MM.1S (cell line): ENCODE data around the gene ABCC3.

Source experiments
- DNase-seq: peaks from one replicate; pipeline ENCODE4 v3.0.0-alpha.2; 2015
- H2AFZ ChIP-seq: fragments of 300-600 bp; sonication (generic); 2 replicates; pipeline ENCODE4 v1.6.0; 2016; ENCODE audit warnings: antibody characterized with exemption, low read length
- H3F3A ChIP-seq: fragments of 300-600 bp; sonication (generic); 2 replicates; pipeline ENCODE4 v1.6.1; 2016; ENCODE audit warnings: mild to moderate bottlenecking, antibody characterized with exemption, low read length, moderate library complexity, mixed read lengths; ENCODE audit not compliant: insufficient read depth
- H3K27ac ChIP-seq: fragments of 300-600 bp; sonication (generic); 2 replicates; pipeline ENCODE4 v1.5.1; 2016; ENCODE audit warnings: mild to moderate bottlenecking, low read length
- H3K27me3 ChIP-seq: fragments of 300-600 bp; sonication (generic); replicated peaks from 2 replicates; pipeline ENCODE4 v1.6.0; 2016; ENCODE audit warnings: low read length; ENCODE audit not compliant: insufficient read depth
- H3K36me3 ChIP-seq: fragments of 300-600 bp; sonication (generic); replicated peaks from 2 replicates; pipeline ENCODE4 v1.6.1; 2016; ENCODE audit warnings: mild to moderate bottlenecking, low read length, mixed read lengths; ENCODE audit not compliant: insufficient read depth
- H3K4me1 ChIP-seq: fragments of 300-600 bp; sonication (generic); 2 replicates; pipeline ENCODE4 v1.6.1; 2016; ENCODE audit warnings: low read length, mixed read lengths
- H3K4me2 ChIP-seq: fragments of 300-600 bp; sonication (generic); 2 replicates; pipeline ENCODE4 v1.6.0; 2016; ENCODE audit warnings: low read depth, low read length
- H3K4me3 ChIP-seq: fragments of 300-600 bp; sonication (generic); 2 replicates; pipeline ENCODE4 v1.5.1; 2016; ENCODE audit warnings: low read length, mixed read lengths
- H3K79me2 ChIP-seq: fragments of 300-600 bp; sonication (generic); 2 replicates; pipeline ENCODE4 v1.6.1; 2016; ENCODE audit warnings: mixed run types, low read length, mixed read lengths
- H3K9ac ChIP-seq: fragments of 300-600 bp; sonication (generic); 2 replicates; pipeline ENCODE4 v1.6.1; 2016; ENCODE audit warnings: low read length, mixed read lengths
- H3K9me2 ChIP-seq: fragments of 300-600 bp; sonication (generic); replicated peaks from 2 replicates; pipeline ENCODE4 v1.6.1; 2016; ENCODE audit warnings: mild to moderate bottlenecking, low read length, mixed read lengths; ENCODE audit not compliant: insufficient read depth
- H3K9me3 ChIP-seq: fragments of 300-600 bp; sonication (generic); replicated peaks from 2 replicates; pipeline ENCODE4 v1.6.1; 2016; ENCODE audit warnings: mild to moderate bottlenecking, low read length, mixed read lengths; ENCODE audit not compliant: insufficient read depth
- H4K20me1 ChIP-seq: fragments of 300-600 bp; sonication (generic); 2 replicates; pipeline ENCODE4 v1.6.1; 2016; ENCODE audit warnings: mild to moderate bottlenecking, low read length, moderate library complexity, mixed read lengths; ENCODE audit not compliant: insufficient read depth
- EZH2 ChIP-seq: fragments of 300-600 bp; sonication (generic); optimal IDR thresholded peaks from 2 replicates; pipeline ENCODE3; 2017; ENCODE audit warnings: low read depth, mild to moderate bottlenecking, antibody characterized with exemption, low read length, mixed read lengths
- EZH2phosphoT487 ChIP-seq: fragments of 300-600 bp; sonication (generic); IDR thresholded peaks from 2 replicates; pipeline ENCODE4 v1.6.1; 2018; ENCODE audit warnings: antibody characterized with exemption, low read length
- TF ChIP-seq, protein P1 (sequence below): fragments of 300-600 bp; sonication (generic); IDR thresholded peaks from 2 replicates; pipeline ENCODE4 v1.5.1; 2016; ENCODE audit warnings: antibody characterized with exemption, low read length, mixed read lengths

Gene ABCC3

GRCh38 chr17:50640686-50641351 is 6.1 kb downstream of the ABCC3 start:
- Histone ChIP-seq H3K9ac (no peak overlapping the region), H3K36me3 (no peaks in the 10 kb centered on the region), H3F3A (no peaks in the 10 kb centered on the region), H3K9me2 (no peaks in the 10 kb centered on the region), H2AFZ (no peak overlapping the region), H4K20me1 (no peaks in the 10 kb centered on the region), H3K27ac (no peak overlapping the region), H3K27me3 (peaks cover 6% of the 10 kb centered on the region), H3K4me1 (no peaks in the 10 kb centered on the region), H3K4me2 (no peak overlapping the region), H3K79me2 (no peaks in the 10 kb centered on the region), H3K4me3 (no peak overlapping the region), H3K9me3 (no peaks in the 10 kb centered on the region)
- DNase-seq, result no peak
- no peak for TF ChIP-seq EZH2
- TF ChIP-seq, protein P1, sequence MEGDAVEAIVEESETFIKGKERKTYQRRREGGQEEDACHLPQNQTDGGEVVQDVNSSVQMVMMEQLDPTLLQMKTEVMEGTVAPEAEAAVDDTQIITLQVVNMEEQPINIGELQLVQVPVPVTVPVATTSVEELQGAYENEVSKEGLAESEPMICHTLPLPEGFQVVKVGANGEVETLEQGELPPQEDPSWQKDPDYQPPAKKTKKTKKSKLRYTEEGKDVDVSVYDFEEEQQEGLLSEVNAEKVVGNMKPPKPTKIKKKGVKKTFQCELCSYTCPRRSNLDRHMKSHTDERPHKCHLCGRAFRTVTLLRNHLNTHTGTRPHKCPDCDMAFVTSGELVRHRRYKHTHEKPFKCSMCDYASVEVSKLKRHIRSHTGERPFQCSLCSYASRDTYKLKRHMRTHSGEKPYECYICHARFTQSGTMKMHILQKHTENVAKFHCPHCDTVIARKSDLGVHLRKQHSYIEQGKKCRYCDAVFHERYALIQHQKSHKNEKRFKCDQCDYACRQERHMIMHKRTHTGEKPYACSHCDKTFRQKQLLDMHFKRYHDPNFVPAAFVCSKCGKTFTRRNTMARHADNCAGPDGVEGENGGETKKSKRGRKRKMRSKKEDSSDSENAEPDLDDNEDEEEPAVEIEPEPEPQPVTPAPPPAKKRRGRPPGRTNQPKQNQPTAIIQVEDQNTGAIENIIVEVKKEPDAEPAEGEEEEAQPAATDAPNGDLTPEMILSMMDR, result no peak
- TF ChIP-seq EZH2phosphoT487, result no peak

DNA sequence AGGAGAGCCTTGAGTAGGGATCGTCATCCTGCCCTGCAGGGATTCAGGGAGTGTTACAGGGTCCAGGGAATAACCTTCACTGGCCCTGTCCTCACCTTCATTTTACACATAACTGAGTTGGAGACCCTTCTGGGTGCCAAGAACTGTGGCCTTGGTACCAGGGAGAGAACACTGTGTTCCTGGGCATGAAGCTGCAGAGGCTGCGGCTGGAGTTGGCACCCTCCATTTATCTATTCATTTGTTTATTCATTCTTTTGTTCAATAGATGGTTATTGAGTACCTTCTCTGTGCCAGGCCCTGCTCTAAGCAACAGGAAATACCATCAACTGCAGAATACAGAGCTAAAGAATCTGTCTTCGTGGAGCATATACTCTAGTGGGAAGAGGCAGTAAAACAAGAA is 6.7 kb downstream of the ABCC3 start:
- Histone ChIP-seq H3K27ac (no peak overlapping the region), H4K20me1 (no peaks in the 10 kb centered on the region), H3K9me3 (no peaks in the 10 kb centered on the region), H3F3A (no peaks in the 10 kb centered on the region), H3K27me3 (0 out of 2 replicates have a peak, but pooled peaks cover under 1% of the 10 kb centered on the region), H3K4me3 (no peak overlapping the region), H3K4me1 (no peaks in the 10 kb centered on the region), H2AFZ (no peak overlapping the region), H3K36me3 (no peaks in the 10 kb centered on the region), H3K9ac (no peak overlapping the region), H3K9me2 (no peaks in the 10 kb centered on the region), H3K79me2 (no peaks in the 10 kb centered on the region), H3K4me2 (no peak overlapping the region)
- no peak for DNase-seq
- TF ChIP-seq EZH2phosphoT487 (no peak), EZH2 (no peak)
- TF ChIP-seq, protein P1, result no peak

GRCh38 chr17:50642071-50642721 is 7.5 kb downstream of the ABCC3 start:
- TF ChIP-seq EZH2phosphoT487, result no peak
- H3K9ac ChIP-seq, result no peak overlapping the region
- H3K27ac ChIP-seq, result no peak overlapping the region
- H3K4me2 ChIP-seq, result no peak overlapping the region
- H3K27me3 ChIP-seq, result no peaks in the 10 kb centered on the region
- H3K36me3 ChIP-seq, result no peaks in the 10 kb centered on the region
- H3K9me3 ChIP-seq, result no peaks in the 10 kb centered on the region
- H3K79me2 ChIP-seq, result no peaks in the 10 kb centered on the region
- H3K4me3 ChIP-seq, result no peak overlapping the region
- H2AFZ ChIP-seq, result no peak overlapping the region
- H4K20me1 ChIP-seq, result no peaks in the 10 kb centered on the region
- no peaks in the 10 kb centered on the region for H3K9me2 ChIP-seq
- no peak for DNase-seq
- H3F3A ChIP-seq, result no peaks in the 10 kb centered on the region
- H3K4me1 ChIP-seq, result no peaks in the 10 kb centered on the region
